Skeletal muscle tissue (tissue), 4 donors: ENCODE data around the gene MYO9A. TPM values are rescaled to one million over a fixed set of nuclear protein-coding genes. Genes with fewer than 3 reads are reported as not detected.
"Not testable (repeated sequence)": the region's sequence is repeated elsewhere in the genome, so short reads cannot be mapped to it uniquely, and the experiment has no call there.

Source experiments
- H3K27ac ChIP-seq: one replicate; pipeline ENCODE4 v1.7.0; 2013; ENCODE audit warnings: mild to moderate bottlenecking, low read depth, low read length, inconsistent platforms
- H3K27me3 ChIP-seq, 3 donors: one replicate each; pipeline ENCODE4 v1.7.0; 2013; ENCODE audit warnings: low read length in 3 of 3; ENCODE audit not compliant: control insufficient read depth in 3 of 3, insufficient read depth in 3 of 3
- H3K36me3 ChIP-seq, 3 donors: one replicate each; pipeline ENCODE4 v1.7.0; 2013; ENCODE audit warnings: low read length in 3 of 3; ENCODE audit not compliant: control insufficient read depth in 3 of 3, insufficient read depth in 3 of 3
- H3K4me1 ChIP-seq, 3 donors: one replicate each; pipeline ENCODE4 v1.7.0; 2013; ENCODE audit warnings: low read length in 3 of 3, mild to moderate bottlenecking in 3 of 3; ENCODE audit not compliant: control insufficient read depth in 3 of 3, insufficient read depth in 3 of 3
- H3K4me3 ChIP-seq, 3 donors: one replicate each; pipeline ENCODE4 v1.7.0; 2013; ENCODE audit warnings: low read length in 3 of 3
- H3K9ac ChIP-seq, 3 donors: one replicate each; pipeline ENCODE4 v1.7.0; 2013; ENCODE audit warnings: low read length in 3 of 3, mild to moderate bottlenecking in 3 of 3, moderate library complexity in 2 of 3, low read depth in 1 of 3
- H3K9me3 ChIP-seq, 3 donors: one replicate each; pipeline ENCODE4 v1.7.0; 2013; ENCODE audit warnings: low read length in 3 of 3; ENCODE audit not compliant: control insufficient read depth in 3 of 3
- total RNA-seq: library from RNA; depleted of rRNA; stranded (reverse); fragments of >200 nt; gene quantifications from one replicate; pipeline ENCODE4 v1.2.3, GENCODE V29; 2014
- donor health status: Osteomylitis.

MYO9A gene
- total RNA-seq, 1 donor from 2014 or later: 88.2 TPM

- Histone ChIP-seq H3K36me3 (peaks cover 0 to 9% (median 0%) of the 10 kb centered on the region in 3 donors), H3K27ac (no peak overlapping the region), H3K27me3 (no peaks in the 10 kb centered on the region), H3K9ac (no peak overlapping the region), H3K4me3 (no peak overlapping the region), H3K9me3 (no peaks in the 10 kb centered on the region), H3K4me1 (peaks cover 0 to 4% (median 0%) of the 10 kb centered on the region in 3 donors)
Observed at GRCh38 chr15:72021604-72022003, 96.3 kb downstream of the MYO9A start.

GRCh38 chr15:72020799-72021198 is 97.2 kb downstream of the MYO9A start:
- Histone ChIP-seq H3K36me3 (peaks cover 0 to 9% (median 0%) of the 10 kb centered on the region in 3 donors), H3K27me3 (no peaks in the 10 kb centered on the region), H3K4me3 (no peak overlapping the region), H3K9ac (no peak overlapping the region), H3K27ac (no peak overlapping the region), H3K9me3 (no peaks in the 10 kb centered on the region), H3K4me1 (peaks cover 0 to 4% (median 0%) of the 10 kb centered on the region in 3 donors)

- H3K4me3 ChIP-seq, H3K27ac ChIP-seq, H3K4me1 ChIP-seq, H3K36me3 ChIP-seq, H3K9ac ChIP-seq, H3K9me3 ChIP-seq, H3K27me3 ChIP-seq: not testable (repeated sequence)
Observed at GRCh38 chr15:72014555-72014954, 103.4 kb downstream of the MYO9A start.

- Histone ChIP-seq H3K9me3 (no peaks in the 10 kb centered on the region), H3K27me3 (no peaks in the 10 kb centered on the region), H3K9ac (no peak overlapping the region), H3K27ac (no peak overlapping the region), H3K4me3 (no peak overlapping the region), H3K36me3 (peaks cover 0 to 11% (median 0%) of the 10 kb centered on the region in 3 donors), H3K4me1 (no peaks in the 10 kb centered on the region)
Observed at GRCh38 chr15:72013703-72014102, 104.2 kb downstream of the MYO9A start.

GRCh38 chr15:72011302-72011942 is 106.5 kb downstream of the MYO9A start:
- H3K36me3 ChIP-seq: peaks cover 5 to 16% (median 5%) of the 10 kb centered on the region in 3 donors
- H3K27me3 ChIP-seq: no peaks in the 10 kb centered on the region
- H3K4me3 ChIP-seq: no peak overlapping the region
- H3K9me3 ChIP-seq: no peaks in the 10 kb centered on the region
- H3K9ac ChIP-seq: no peak overlapping the region
- H3K4me1 ChIP-seq: no peaks in the 10 kb centered on the region
- no peak overlapping the region for H3K27ac ChIP-seq

- Histone ChIP-seq H3K27me3 (no peaks in the 10 kb centered on the region), H3K36me3 (peaks cover 7 to 18% (median 8%) of the 10 kb centered on the region in 3 donors), H3K27ac (no peak overlapping the region), H3K9ac (no peak overlapping the region), H3K9me3 (no peaks in the 10 kb centered on the region), H3K4me1 (no peaks in the 10 kb centered on the region), H3K4me3 (no peak overlapping the region)
Observed at GRCh38 chr15:72009222-72009621, 108.7 kb downstream of the MYO9A start.

- peaks cover 7 to 18% (median 8%) of the 10 kb centered on the region in 3 donors for H3K36me3 ChIP-seq
- H3K27me3 ChIP-seq: no peaks in the 10 kb centered on the region
- H3K27ac ChIP-seq: no peak overlapping the region
- no peak overlapping the region for H3K4me3 ChIP-seq
- no peaks in the 10 kb centered on the region for H3K9me3 ChIP-seq
- no peaks in the 10 kb centered on the region for H3K4me1 ChIP-seq
- no peak overlapping the region for H3K9ac ChIP-seq
Observed at GRCh38 chr15:72006382-72006781, 111.6 kb downstream of the MYO9A start.

- Histone ChIP-seq H3K4me1 (no peaks in the 10 kb centered on the region), H3K27ac (no peak overlapping the region), H3K4me3 (no peak overlapping the region), H3K9ac (no peak overlapping the region), H3K27me3 (no peaks in the 10 kb centered on the region), H3K9me3 (no peaks in the 10 kb centered on the region), H3K36me3 (peaks cover 7 to 18% (median 8%) of the 10 kb centered on the region in 3 donors)
Observed at GRCh38 chr15:72005483-72005882, 112.5 kb downstream of the MYO9A start.

GRCh38 chr15:71999807-72000206 is 118.1 kb downstream of the MYO9A start:
- Histone ChIP-seq H3K4me3 (no peak overlapping the region), H3K36me3 (peaks cover 0 to 3% (median 0%) of the 10 kb centered on the region in 3 donors), H3K9ac (no peak overlapping the region), H3K9me3 (no peaks in the 10 kb centered on the region), H3K4me1 (no peaks in the 10 kb centered on the region), H3K27me3 (no peaks in the 10 kb centered on the region), H3K27ac (no peak overlapping the region)

- not testable (repeated sequence) for H3K9me3 ChIP-seq, H3K27me3 ChIP-seq, H3K9ac ChIP-seq, H3K4me1 ChIP-seq, H3K36me3 ChIP-seq, H3K4me3 ChIP-seq, H3K27ac ChIP-seq
Observed at GRCh38 chr15:71998717-71999116, 119.2 kb downstream of the MYO9A start.
